ENCODE results near the gene FNDC3B.

Gene FNDC3B

DNA sequence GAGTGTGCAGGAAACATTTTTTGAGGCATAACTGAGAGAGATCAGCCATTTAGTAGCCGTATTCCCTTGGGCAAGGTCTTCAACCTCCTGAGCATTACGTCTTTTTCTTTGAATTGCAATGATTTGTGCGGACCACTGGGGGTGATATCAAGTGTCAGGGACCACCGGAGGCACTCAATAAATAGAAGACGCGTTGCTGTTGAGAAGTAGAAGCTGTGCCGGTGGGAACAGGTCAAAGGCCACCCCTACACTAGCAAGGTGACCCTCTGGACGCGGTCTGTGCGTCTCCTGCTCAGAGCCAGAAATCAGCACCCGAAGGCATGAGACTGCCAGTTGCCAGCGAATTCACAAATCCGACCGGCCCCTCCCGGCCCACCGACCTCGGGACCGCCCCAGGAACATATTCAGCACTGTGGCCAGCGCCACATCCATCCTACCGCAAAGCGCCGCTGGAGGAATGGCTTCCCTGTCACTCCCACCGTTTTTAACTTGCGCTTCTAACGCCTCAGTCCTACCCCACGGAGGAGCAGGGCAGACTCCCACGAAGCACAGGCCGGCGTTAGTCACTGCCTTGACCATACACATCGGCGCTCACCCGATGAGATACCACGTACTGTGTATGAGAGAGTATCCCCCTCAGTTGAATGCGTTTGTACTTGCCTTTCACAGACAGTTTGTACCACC lies 410.2 kb downstream of the FNDC3B start:
- peak; percentile 73 for DNase-seq (ENCODE audit: low spot score)
